Astrocyte of the spinal cord (primary cell): ENCODE results near the gene SLC22A23.
"Not testable (repeated sequence)": the region's sequence is repeated elsewhere in the genome, so short reads cannot be mapped to it uniquely, and the experiment has no call there.

Experiments used
- DNase-seq: peaks from one replicate; pipeline ENCODE4 v3.0.0; 2011; ENCODE audit warnings: low read depth, low spot score
- H3K4me3 ChIP-seq: 2 replicates; pipeline ENCODE4 v1.5.1; 2011; ENCODE audit warnings: low read depth, mild to moderate bottlenecking, low read length, moderate library complexity
- in situ Hi-C: cut with HindIII; loops from 2 replicates; pipeline ENCODE4 v1.10.0; 2017; ENCODE audit warnings: low sequenced_read_pairs
- TF ChIP-seq, protein P1 (sequence below): IDR thresholded peaks from 2 replicates; pipeline ENCODE4 v1.5.1; 2012; ENCODE audit warnings: low read depth, mild to moderate bottlenecking, low read length, inconsistent platforms

SLC22A23 gene

DNA sequence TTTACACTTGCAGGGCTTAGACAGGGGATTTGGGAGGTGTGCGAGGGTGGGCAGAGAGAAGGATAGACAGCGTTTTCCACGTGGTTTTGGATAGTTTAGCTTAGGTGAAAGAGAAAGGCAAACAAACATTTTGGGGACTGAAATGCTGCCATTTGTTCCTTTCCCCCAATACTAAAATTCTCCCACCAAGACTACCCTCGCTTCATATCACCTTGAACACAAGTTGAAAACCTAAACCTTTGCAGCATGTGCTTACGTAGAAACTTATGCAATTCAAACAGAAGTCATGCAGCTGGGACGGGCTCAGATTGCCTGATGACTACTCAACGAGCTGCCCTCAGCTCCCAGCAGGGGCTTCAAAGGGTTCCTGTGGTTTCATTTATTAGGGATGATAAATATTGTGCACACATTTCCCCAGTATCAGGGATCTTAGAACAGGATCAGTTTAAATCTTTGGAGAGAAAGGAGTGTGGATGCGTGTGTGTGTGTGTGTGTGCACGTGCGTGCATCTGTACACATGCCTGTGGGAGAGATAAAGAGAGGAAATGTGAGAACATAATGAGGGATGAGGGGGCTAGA is 77.3 kb downstream of the SLC22A23 start:
- no peak overlapping the region for H3K4me3 ChIP-seq
- in situ Hi-C loops, result no loop called here
- DNase-seq, result peak; percentile 84
- TF ChIP-seq, protein P1, sequence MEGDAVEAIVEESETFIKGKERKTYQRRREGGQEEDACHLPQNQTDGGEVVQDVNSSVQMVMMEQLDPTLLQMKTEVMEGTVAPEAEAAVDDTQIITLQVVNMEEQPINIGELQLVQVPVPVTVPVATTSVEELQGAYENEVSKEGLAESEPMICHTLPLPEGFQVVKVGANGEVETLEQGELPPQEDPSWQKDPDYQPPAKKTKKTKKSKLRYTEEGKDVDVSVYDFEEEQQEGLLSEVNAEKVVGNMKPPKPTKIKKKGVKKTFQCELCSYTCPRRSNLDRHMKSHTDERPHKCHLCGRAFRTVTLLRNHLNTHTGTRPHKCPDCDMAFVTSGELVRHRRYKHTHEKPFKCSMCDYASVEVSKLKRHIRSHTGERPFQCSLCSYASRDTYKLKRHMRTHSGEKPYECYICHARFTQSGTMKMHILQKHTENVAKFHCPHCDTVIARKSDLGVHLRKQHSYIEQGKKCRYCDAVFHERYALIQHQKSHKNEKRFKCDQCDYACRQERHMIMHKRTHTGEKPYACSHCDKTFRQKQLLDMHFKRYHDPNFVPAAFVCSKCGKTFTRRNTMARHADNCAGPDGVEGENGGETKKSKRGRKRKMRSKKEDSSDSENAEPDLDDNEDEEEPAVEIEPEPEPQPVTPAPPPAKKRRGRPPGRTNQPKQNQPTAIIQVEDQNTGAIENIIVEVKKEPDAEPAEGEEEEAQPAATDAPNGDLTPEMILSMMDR, result no peak

DNA sequence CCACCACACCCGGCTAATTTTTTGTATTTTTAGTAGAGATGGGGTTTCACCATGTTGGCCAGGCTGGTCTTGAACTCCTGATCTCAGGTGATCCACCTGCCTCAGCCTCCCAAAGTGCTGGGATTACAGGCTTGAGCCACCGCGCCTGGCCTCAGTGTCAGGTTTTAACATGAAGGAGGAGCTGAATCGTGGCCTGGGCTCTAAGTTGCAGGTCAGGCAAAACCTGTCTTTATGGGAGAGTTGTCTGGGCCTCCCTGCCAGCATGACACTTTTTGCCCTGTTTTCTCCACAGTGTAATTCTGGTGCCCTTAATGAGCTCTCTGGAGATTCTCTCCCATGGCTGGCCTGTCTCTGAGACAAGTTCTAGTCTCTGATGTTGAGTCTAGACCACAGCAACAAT is 78.0 kb downstream of the SLC22A23 start:
- in situ Hi-C loops, H3K4me3 ChIP-seq, DNase-seq: not testable (repeated sequence)

DNA sequence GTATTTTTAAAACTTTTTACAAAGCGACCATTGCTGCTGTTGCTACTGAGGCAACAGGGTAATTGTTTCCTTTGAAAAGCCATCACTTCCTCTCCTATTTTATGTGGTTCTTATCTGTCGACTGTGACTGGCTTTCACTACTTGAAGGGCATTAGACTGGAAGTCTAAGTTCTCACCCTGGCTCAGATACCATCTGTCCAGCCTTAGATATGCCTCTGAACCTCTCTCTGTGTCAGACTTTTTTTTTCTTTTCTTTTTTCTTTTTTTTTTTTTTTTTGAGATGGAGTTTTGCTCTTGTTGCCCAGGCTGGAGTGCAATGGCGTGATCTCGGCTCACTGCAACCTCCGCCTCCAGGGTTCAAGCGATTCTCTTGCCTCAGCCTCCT is 78.5 kb downstream of the SLC22A23 start:
- H3K4me3 ChIP-seq, in situ Hi-C loops, DNase-seq: not testable (repeated sequence)

DNA sequence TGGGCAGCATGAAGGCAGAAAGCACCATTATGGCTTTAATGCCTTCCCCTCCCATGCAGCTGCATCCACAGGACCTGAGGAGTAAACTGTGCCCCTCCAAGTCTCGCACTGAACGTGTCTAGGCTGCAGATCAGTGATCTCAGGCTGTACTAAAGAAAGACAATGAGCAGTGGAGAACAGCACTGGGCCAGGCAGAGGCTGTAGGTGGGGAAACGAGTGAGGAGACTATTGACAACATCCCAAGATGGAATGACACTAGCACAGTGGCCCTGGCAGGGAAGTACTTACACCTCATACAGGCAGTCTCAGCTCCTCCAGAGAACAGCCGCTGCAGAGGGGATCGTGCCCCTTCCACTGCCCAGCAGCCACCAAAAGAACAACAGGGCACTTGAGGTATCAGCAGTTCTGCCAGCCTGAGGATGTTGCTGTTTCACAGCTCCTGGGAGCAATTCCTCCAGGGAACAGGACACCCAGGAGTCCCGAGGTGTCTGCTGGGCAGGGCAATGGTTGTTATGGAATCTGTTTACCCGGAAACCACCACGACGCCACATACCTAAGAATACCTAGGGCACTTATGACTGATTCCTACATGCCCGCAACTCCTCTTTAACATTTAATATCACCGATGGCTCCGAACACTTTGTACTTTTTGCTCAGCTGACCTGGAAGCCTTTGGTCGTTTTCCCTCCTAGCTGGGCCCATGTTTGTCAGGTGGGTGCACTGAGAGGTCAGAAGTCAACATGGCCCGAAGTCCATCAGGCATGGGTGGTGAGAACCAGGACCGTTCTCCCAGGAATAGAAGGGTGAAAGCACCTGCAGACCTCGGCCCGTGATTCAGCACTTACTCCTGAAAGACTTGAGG is 79.1 kb downstream of the SLC22A23 start:
- in situ Hi-C loops, result no loop called here
- DNase-seq, result peak; percentile 56
- no peak overlapping the region for H3K4me3 ChIP-seq
- TF ChIP-seq, protein P1, result no peak

DNA sequence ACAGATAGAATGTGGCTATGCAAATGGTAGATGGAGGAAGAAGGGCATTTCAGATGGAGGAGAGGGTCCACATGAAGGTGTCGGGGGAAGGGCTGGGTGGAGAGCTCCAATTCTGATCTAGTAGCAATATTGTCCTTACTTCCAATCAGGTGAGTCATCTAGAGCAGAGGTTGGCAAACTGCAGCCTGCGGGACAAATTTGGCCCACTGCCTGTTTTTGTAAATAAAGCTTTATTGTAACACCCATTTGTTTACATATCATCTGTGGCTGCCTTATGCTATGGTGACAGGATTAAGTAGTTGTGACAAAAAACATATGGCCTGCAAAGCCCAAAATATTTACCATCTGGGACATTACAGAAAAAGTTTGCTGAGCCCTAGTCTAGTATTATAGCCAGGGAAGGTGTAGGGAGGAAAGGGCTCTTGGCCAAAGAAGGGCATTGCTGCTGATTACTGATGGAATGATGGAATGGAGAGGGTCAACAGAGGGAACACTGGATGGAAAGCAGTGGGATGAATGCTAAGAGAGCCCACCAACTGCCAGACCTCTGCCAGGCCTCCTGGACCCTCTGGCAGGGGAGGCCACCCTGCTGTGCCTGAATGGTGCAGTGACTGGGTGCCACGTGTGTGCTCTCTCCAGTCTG is 79.8 kb downstream of the SLC22A23 start:
- in situ Hi-C loops, result no loop called here
- no peak overlapping the region for H3K4me3 ChIP-seq
- DNase-seq, result no peak
- TF ChIP-seq, protein P1, result no peak

DNA sequence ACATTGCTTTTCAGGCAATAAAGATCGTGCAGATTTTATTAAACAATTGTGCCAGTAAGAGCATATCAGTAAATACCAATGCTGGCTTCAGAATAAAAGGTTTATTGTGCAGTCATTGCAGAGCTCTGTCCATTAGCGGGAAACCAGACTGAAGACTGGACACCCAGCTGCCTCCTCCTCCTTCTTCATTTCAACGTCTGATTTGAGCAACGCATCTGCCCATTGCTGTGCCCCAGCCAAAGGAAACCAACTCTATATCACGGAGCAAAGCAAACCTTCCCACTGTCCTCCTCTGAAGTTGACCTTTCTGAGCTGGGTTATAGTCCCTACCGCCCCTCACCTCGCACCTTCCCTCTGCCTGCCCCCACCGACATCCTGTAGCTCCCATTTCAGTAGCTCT is 80.8 kb downstream of the SLC22A23 start:
- DNase-seq, result no peak
- H3K4me3 ChIP-seq, result no peak overlapping the region
- TF ChIP-seq, protein P1, result no peak
- in situ Hi-C loops, result no loop called here

DNA sequence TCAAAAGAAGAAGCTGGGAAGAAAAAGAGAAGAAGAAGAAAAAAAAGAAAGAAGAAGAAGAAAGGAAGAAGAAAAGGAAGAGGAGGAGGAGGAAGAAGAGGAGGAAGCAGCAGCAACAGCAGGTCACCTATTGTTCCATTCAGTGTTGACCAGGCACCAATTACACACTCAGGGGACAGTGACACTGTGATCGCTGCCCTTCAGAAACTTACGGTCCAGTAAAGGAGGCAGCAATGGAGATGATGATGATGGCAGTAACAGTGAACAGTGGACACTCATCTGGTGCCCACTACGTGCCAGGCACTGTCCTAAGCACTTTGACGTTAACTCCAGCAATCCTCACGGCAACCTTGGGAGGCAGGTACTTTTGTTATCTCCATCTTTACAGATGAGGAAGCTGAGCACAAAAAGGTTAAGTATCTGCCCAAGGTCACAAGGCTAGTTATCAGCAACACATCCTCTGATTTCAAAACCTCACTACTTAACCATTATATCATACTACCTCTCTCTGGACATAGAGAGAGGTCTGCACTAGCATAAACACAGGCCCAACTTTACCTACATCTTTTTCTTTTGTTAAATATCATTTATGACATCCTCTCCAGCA is 83.2 kb downstream of the SLC22A23 start:
- TF ChIP-seq, protein P1, result no peak
- in situ Hi-C loops, result no loop called here
- no peak for DNase-seq
- no peak overlapping the region for H3K4me3 ChIP-seq
